HepG2 (cell line): ENCODE measurements around the gene MRPS14. TPM values are rescaled to one million over a fixed set of nuclear protein-coding genes. Genes with fewer than 3 reads are reported as not detected.
A peak's percentile ranks its signal among the peaks of the same experiment; 100 is the strongest.

ENCODE experiments used
- AHR ChIP-seq: IDR thresholded peaks from 2 replicates; pipeline ENCODE4 v1.6.1; 2018; ENCODE audit warnings: missing genetic modification reagents, missing compliant biosample characterization
- ATF2 ChIP-seq: sonication (generic); formaldehyde crosslinking; IDR thresholded peaks from 2 replicates; pipeline ENCODE4 v1.4.0; 2020; ENCODE audit warnings: missing genetic modification reagents
- GRHL1 ChIP-seq: sonication (generic); formaldehyde crosslinking; conservative IDR thresholded peaks from 2 replicates; pipeline ENCODE4 v1.8.0; 2022; ENCODE audit warnings: missing genetic modification reagents
- KLF16 ChIP-seq, 2 experiments: sonication (generic) in 1 of 2; formaldehyde crosslinking in 1 of 2; IDR thresholded peaks; 2 replicates each; pipeline versions ENCODE4 v1.6.1 to v1.8.0; 2016 to 2023; ENCODE audit warnings: missing genetic modification reagents in 2 of 2, missing compliant biosample characterization in 1 of 2
- MED1 ChIP-seq: sonication (generic); formaldehyde crosslinking; IDR thresholded peaks from 2 replicates; pipeline ENCODE4 v1.4.0; 2020; ENCODE audit warnings: missing genetic modification reagents
- SALL2 ChIP-seq: sonication (generic); formaldehyde crosslinking; IDR thresholded peaks from 2 replicates; pipeline ENCODE4 v1.8.1; 2023; ENCODE audit warnings: mild to moderate bottlenecking, missing genetic modification reagents, inconsistent platforms
- SATB2 ChIP-seq: sonication (generic); formaldehyde crosslinking; IDR thresholded peaks from 2 replicates; pipeline ENCODE4 v1.5.0; 2020; ENCODE audit warnings: missing genetic modification reagents
- SETDB1 ChIP-seq: sonication (generic); formaldehyde crosslinking; IDR thresholded peaks from 2 replicates; pipeline ENCODE4 v1.5.1; 2020; ENCODE audit warnings: missing genetic modification reagents, mild to moderate bottlenecking, borderline replicate concordance
- SIX1 ChIP-seq: sonication (generic); formaldehyde crosslinking; IDR thresholded peaks from 2 replicates; pipeline ENCODE4 v1.4.0; 2020; ENCODE audit warnings: missing genetic modification reagents, borderline replicate concordance
- TAF1 ChIP-seq: sonication (generic); formaldehyde crosslinking; IDR thresholded peaks from 2 replicates; pipeline ENCODE4 v1.4.0; 2020; ENCODE audit warnings: missing genetic modification reagents
- ZHX2 ChIP-seq, 2 experiments: sonication (generic) in 1 of 2; formaldehyde crosslinking in 1 of 2; IDR thresholded peaks; 2 replicates each; pipeline versions ENCODE4 v1.6.1 to v1.9.0; 2014 to 2022; ENCODE audit warnings: antibody characterized with exemption in 1 of 2, borderline replicate concordance in 1 of 2, inconsistent platforms in 1 of 2, low read depth in 1 of 2, missing genetic modification reagents in 1 of 2
- ZNF136 ChIP-seq: sonication (generic); formaldehyde crosslinking; IDR thresholded peaks from 2 replicates; pipeline ENCODE4 v1.8.1; 2022; ENCODE audit warnings: low read depth, mild to moderate bottlenecking, moderate library complexity, missing genetic modification reagents
- ZNF225 ChIP-seq: sonication (generic); formaldehyde crosslinking; IDR thresholded peaks from 2 replicates; pipeline ENCODE4 v1.4.0; 2020; ENCODE audit warnings: mild to moderate bottlenecking, missing genetic modification reagents
- ZNF383 ChIP-seq: sonication (generic); formaldehyde crosslinking; IDR thresholded peaks from 2 replicates; pipeline ENCODE4 v1.4.0; 2020; ENCODE audit warnings: missing genetic modification reagents, mild to moderate bottlenecking, borderline replicate concordance
- ZNF503 ChIP-seq: sonication (generic); formaldehyde crosslinking; IDR thresholded peaks from 2 replicates; pipeline ENCODE4 v1.4.0; 2020; ENCODE audit warnings: missing genetic modification reagents
- ZNF572 ChIP-seq: sonication (generic); formaldehyde crosslinking; IDR thresholded peaks from 2 replicates; pipeline ENCODE4 v1.5.1; 2020; ENCODE audit warnings: mild to moderate bottlenecking, missing genetic modification reagents
- ZNF883 ChIP-seq: sonication (generic); formaldehyde crosslinking; IDR thresholded peaks from 2 replicates; pipeline ENCODE4 v1.5.1; 2020; ENCODE audit warnings: mild to moderate bottlenecking, missing genetic modification reagents; ENCODE audit errors: not compliant biosample characterization
- polyA plus RNA-seq, 8 experiments: library from polyadenylated mRNA; depleted of rRNA in 3 of 8; stranded (reverse) in 7 of 8; unstranded in 1 of 8; fragments of >200 nt; fragmentation: Illumina TruSeq in 4 of 8; extraction: Trizol in 4 of 8; gene quantifications; 2 replicates each; pipeline versions ENCODE4 v1.2.1 to v1.2.3, GENCODE V29; 2011 to 2016; ENCODE audit warnings: low read depth in 4 of 8, missing spikeins in 1 of 8, mixed read lengths in 1 of 8; ENCODE audit not compliant: insufficient read depth in 1 of 8
- total RNA-seq, 5 experiments: library from RNA; depleted of rRNA; stranded (reverse); fragments of >200 nt; fragmentation: Illumina TruSeq; extraction: Trizol; gene quantifications; 2 replicates each; pipeline ENCODE4 v1.2.3, GENCODE V29; 2016; ENCODE audit warnings: low read depth in 1 of 5

The MRPS14 gene
- total and polyA plus RNA-seq, 2 of the 13 experiments (the other 11 are each of a cell fraction or from before 2014, with no cell fraction given) = 36.6 to 43.2 TPM

GRCh38 chr1:174999936-175000696 is 23.1 kb downstream of the MRPS14 start, which contains the start of gene CACYBP (continued):
- TF ChIP-seq AHR (CRISPR knock-in tag) = no peak; the same call in none of the 2 replicates
- TF ChIP-seq SALL2 (CRISPR knock-in tag) = peak; percentile 75
- TF ChIP-seq ZNF383 (CRISPR knock-in tag) = peak; percentile 90; the same call in 1 of the 2 replicates
- TF ChIP-seq SATB2 = peak; percentile 34; the same call in 1 of the 2 replicates
- TF ChIP-seq ZNF572 (CRISPR knock-in tag) = peak; percentile 53; the same call in 1 of the 2 replicates
- no peak for TF ChIP-seq ZNF503
- TF ChIP-seq ATF2 (CRISPR knock-in tag) = no peak
- no peak for TF ChIP-seq ZHX2 (IDR thresholded peaks at IDR 0.05; ENCODE audit: low read depth)
- TF ChIP-seq ZHX2 (CRISPR knock-in tag; IDR thresholded peaks at IDR 0.05; ENCODE audit: borderline replicate concordance) = peak; percentile 52
- TF ChIP-seq SIX1 (CRISPR knock-in tag) = no peak
- TF ChIP-seq MED1 (CRISPR knock-in tag) = peak; percentile 37; the same call in 1 of the 2 replicates
- peak in 1 of 2 experiments; percentile 65; a peak in 1 of 4 replicates for TF ChIP-seq KLF16 (CRISPR knock-in tag; IDR thresholded peaks at IDR 0.05)
- peak; percentile 91 for TF ChIP-seq ZNF883 (CRISPR knock-in tag)
- no peak; the same call in 1 of the 2 replicates for TF ChIP-seq GRHL1 (CRISPR knock-in tag)
- TF ChIP-seq SETDB1 (CRISPR knock-in tag) = no peak
- TF ChIP-seq ZNF136 (CRISPR knock-in tag) = 0 out of 2 replicates have a peak, but pooled peaks have one; percentile 37
- peak; percentile 66 for TF ChIP-seq TAF1 (CRISPR knock-in tag)
- peak; percentile 93 for TF ChIP-seq ZNF225 (CRISPR knock-in tag)
